ENCODE data around the gene PAFAH1B2.

- TF ChIP-seq CTCF (IDR thresholded peaks at IDR 0.05) (no peak), POLR2A (IDR thresholded peaks at IDR 0.05) (no peak)
Observed at GRCh38 chr11:117194267-117194666, 50.2 kb downstream of the PAFAH1B2 start.

Data from suprapubic skin (tissue), 3 donors.